A673 (cell line): ENCODE measurements around the gene UBE2L3. TPM values are rescaled to one million over a fixed set of nuclear protein-coding genes. Genes with fewer than 3 reads are reported as not detected.

Experiments
- BruUV-seq: library from RNA; stranded (reverse); fragments of 400-500 nt; replicated peaks from 2 replicates; lab custom pipeline; 2021; lab: Mats Ljungman, UMichigan
- CTCF ChIA-PET: fragments of 300-600 bp; sonication (Branson Sonifier 250); formaldehyde crosslinking; loops from one replicate; lab custom pipeline; 2022; ENCODE audit warnings: antibody characterized with exemption; lab: Charles Lee
- POLR2A ChIA-PET: fragments of 300-600 bp; sonication (Branson Sonifier 250); formaldehyde crosslinking; loops from one replicate; lab custom pipeline; 2022; ENCODE audit warnings: antibody characterized with exemption; ENCODE audit not compliant: low non-redundant PET; lab: Charles Lee
- DNase-seq: peaks from one replicate; pipeline ENCODE4 v3.0.0-alpha.2; 2015; ENCODE audit warnings: low spot score
- H3K27ac ChIP-seq: fragments of 200-600 bp; sonication (generic); 2 replicates; pipeline ENCODE4 v1.5.1; 2016; ENCODE audit warnings: mixed run types, low read depth, mild to moderate bottlenecking, mixed read lengths, antibody characterized with exemption, low read length; ENCODE audit not compliant: poor library complexity, severe bottlenecking
- H3K27me3 ChIP-seq: fragments of 200-600 bp; sonication (generic); replicated peaks from 2 replicates; pipeline ENCODE4 v1.6.1; 2017; ENCODE audit warnings: mixed run types, low read depth, mild to moderate bottlenecking, mixed read lengths, antibody characterized with exemption, low read length; ENCODE audit not compliant: insufficient read depth, poor library complexity
- H3K36me3 ChIP-seq: fragments of 200-600 bp; sonication (generic); 2 replicates; pipeline ENCODE4 v1.6.1; 2016; ENCODE audit warnings: mixed run types, mild to moderate bottlenecking, mixed read lengths, antibody characterized with exemption, low read length; ENCODE audit not compliant: insufficient read depth, poor library complexity, severe bottlenecking
- H3K4me1 ChIP-seq: fragments of 200-600 bp; sonication (generic); 2 replicates; pipeline ENCODE4 v1.6.1; 2017; ENCODE audit warnings: mixed run types, mild to moderate bottlenecking, mixed read lengths, antibody characterized with exemption, low read length; ENCODE audit not compliant: insufficient read depth, poor library complexity, severe bottlenecking
- H3K4me3 ChIP-seq: fragments of 200-600 bp; sonication (generic); 2 replicates; pipeline ENCODE4 v1.5.1; 2016; ENCODE audit warnings: low read depth, mixed run types, mild to moderate bottlenecking, mixed read lengths, low read length; ENCODE audit not compliant: poor library complexity, severe bottlenecking
- H3K9me3 ChIP-seq: fragments of 200-600 bp; sonication (generic); 2 replicates; pipeline ENCODE4 v1.6.1; 2016; ENCODE audit warnings: mixed run types, low read depth, mild to moderate bottlenecking, mixed read lengths, antibody characterized with exemption, low read length; ENCODE audit not compliant: poor library complexity, severe bottlenecking
- CTCF ChIP-seq: fragments of 300-800, 200-600 bp; sonication (generic); conservative IDR thresholded peaks from 2 replicates; pipeline ENCODE4 v1.5.1; 2017; ENCODE audit warnings: low read depth, mild to moderate bottlenecking, antibody characterized with exemption, low read length, moderate library complexity, mixed read lengths
- EZH2 ChIP-seq: fragments of 200-600 bp; sonication (generic); IDR thresholded peaks from 2 replicates; pipeline ENCODE4 v1.6.1; 2017; ENCODE audit warnings: borderline replicate concordance, low read depth, mild to moderate bottlenecking, mixed read lengths, antibody characterized with exemption, low read length; ENCODE audit not compliant: poor library complexity, severe bottlenecking
- intact Hi-C: fragments of 100-400 bp; cut with micrococcal nuclease; formaldehyde crosslinking; loops from one replicate; pipeline ENCODE4 v1.10.0; 2022; ENCODE audit not compliant: unreplicated experiment
- total RNA-seq: library from RNA; stranded (reverse); gene quantifications from 2 replicates; pipeline ENCODE4 v1.2.3, GENCODE V29; 2021

The UBE2L3 gene
- total RNA-seq, 1 experiment from 2014 or later: 118 TPM

GRCh38 chr22:21626073-21626734, 58.7 kb downstream of the UBE2L3 start:
- ChIA-PET CTCF (no interaction called here), POLR2A (no interaction called here)
- peaks cover 16% of the 10 kb centered on the region for H3K36me3 ChIP-seq
- H3K27ac ChIP-seq: peak overlapping the region; percentile 25
- H3K4me1 ChIP-seq: peaks cover 17% of the 10 kb centered on the region
- H3K9me3 ChIP-seq: no peaks in the 10 kb centered on the region
- intact Hi-C loops: loop anchor here (5.0 kb wide), 1 partner anchor 39 kb away; no protein-coding TSS in a partner anchor
- no TSS peak for BruUV-seq
- TF ChIP-seq EZH2 (no peak), CTCF (no peak)
- H3K4me3 ChIP-seq: no peak overlapping the region
- no peak for DNase-seq
- no peaks in the 10 kb centered on the region for H3K27me3 ChIP-seq

GRCh38 chr22:21626735-21627469, 59.4 kb downstream of the UBE2L3 start:
- DNase-seq: no peak
- POLR2A ChIA-PET: no interaction called here
- CTCF ChIA-PET: no interaction called here

More at GRCh38 chr22:21626735-21627469, 59.4 kb downstream of the UBE2L3 start:
- intact Hi-C loops: loop anchor here (5.0 kb wide), 1 partner anchor 40 kb away; no protein-coding TSS in a partner anchor
- Histone ChIP-seq H3K27me3 (no peaks in the 10 kb centered on the region), H3K4me3 (no peak overlapping the region), H3K36me3 (peaks cover 16% of the 10 kb centered on the region), H3K27ac (peak overlapping the region; percentile 25), H3K9me3 (no peaks in the 10 kb centered on the region), H3K4me1 (peaks cover 17% of the 10 kb centered on the region)
- TF ChIP-seq CTCF (no peak), EZH2 (no peak)
- BruUV-seq: no TSS peak
